GM12892 (cell line): ENCODE results near the gene KIAA1755.

Experiments
- POLR2A ChIP-seq: IDR thresholded peaks from 2 replicates; pipeline ENCODE4 v1.6.1; 2011; ENCODE audit warnings: low read depth, low read length, control low read depth
- TAF1 ChIP-seq: IDR thresholded peaks from 2 replicates; pipeline ENCODE4 v1.6.1; 2011; ENCODE audit warnings: low read depth, mild to moderate bottlenecking, control low read depth, low read length, borderline replicate concordance

DNA sequence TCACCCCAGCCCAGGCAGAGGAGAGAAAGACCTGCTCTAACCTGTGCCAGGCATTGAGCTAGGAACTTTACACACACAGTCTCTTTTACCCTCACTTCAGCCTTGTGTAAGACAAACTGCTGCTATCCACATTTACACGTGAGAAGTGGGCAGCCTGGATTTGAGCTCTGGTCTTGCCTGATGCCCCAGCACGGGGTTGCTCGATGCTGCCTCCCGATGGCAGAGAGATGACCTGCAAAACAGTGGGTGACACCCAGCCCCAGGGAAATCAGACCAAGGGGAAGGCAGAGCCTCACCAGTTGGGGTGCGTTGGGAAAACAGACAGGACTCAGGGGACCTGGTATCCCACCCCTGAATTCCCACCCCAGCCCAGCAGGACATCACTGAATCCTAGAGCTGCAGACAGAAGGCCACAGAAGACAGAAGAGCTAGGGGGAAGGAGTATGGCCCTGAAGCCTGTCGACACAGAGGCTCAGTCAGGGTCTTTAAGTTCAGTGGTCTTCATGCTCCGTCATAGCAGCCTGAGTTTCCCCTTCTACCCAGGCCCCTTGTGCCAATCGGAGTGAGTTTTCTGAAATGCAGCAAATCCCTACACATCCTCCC lies 44.4 kb upstream of the KIAA1755 start:
- TF ChIP-seq POLR2A (no peak), TAF1 (no peak)
